HK-2 (cell line): ENCODE measurements around the gene DNM3.

Experiments used
- DNase-seq: peaks from one replicate; pipeline ENCODE4 v3.0.0-alpha.2; 2018; ENCODE audit not compliant: unreplicated experiment

DNM3 gene

GRCh38 chr1:172238158-172238557 lies 396.9 kb downstream of the DNM3 start:
- DNase-seq, result no peak

DNA sequence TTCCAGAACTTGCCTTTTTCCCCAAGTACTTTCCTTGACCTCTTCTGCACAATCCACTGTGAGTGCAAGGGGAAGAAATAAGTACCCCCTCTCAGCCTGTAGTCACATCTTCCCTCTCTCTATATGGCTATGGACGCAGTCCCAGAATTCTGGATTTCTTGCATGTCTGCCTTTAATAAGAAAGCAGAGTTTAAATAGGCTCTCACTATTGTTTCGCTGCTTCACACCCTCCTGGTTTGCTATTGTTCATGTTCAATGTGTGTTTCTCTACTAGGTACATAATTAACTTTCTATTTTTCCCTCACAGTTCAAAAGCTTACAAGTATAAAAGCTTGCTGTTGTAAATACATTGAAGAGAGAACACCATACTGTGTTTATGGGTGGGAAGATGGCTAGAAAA lies 397.7 kb downstream of the DNM3 start:
- no peak for DNase-seq

DNA sequence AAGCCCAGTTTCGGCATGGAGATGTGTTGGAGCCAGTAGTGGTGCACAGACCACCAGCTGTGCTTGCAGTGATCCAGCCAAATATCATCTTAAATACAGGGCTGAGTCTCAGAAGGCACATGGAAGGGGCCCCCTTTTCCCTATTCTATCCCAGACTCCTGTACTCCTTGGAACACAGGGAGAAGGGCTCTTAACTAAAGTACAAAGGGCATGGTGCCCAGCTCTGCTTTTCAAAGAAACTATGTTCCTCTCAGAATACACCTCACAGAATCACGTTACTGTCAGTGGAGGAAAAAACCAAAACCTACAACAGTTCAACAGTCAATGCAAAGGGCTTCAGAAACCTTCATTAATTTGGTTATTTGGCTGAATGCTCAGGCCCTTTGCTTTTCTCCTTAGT lies 398.6 kb downstream of the DNM3 start:
- DNase-seq, result no peak

DNA sequence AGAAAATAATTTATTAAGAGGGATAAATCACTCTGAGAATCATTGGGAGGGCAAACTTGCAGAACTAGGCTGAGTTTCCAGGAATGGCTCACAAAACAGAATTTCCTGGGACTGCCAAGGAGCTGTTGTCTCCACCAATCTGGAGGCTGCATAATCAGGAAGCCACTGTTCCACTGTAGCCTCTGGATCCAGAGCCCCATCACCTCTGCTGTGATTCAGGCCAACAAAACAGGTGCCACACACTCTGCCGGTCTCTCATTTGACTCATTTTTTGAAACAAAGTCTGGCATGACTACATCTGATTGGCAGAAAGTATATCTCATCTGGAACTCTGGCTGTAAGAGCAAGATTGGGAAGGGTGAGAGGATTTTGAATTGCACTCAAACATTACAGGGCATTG lies 400.2 kb downstream of the DNM3 start:
- no peak for DNase-seq

DNA sequence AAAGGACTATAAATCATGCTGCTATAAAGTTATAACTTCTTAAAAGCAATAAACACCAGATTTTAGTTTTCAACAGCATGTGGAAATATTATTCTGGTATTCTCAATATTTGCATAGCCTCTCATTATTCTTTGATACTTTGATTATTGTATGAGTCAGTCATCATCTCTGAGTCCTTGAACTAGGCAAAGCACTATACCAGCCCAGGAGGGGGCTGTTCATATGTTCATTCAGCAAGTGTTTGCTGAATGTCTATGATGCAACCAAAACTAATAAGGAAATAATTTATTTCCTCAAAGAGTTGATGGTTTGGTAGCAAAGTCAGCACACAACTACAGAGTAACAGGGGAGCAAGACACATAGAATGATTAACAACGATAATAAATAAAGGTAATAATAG lies 403.6 kb downstream of the DNM3 start:
- DNase-seq, result no peak

DNA sequence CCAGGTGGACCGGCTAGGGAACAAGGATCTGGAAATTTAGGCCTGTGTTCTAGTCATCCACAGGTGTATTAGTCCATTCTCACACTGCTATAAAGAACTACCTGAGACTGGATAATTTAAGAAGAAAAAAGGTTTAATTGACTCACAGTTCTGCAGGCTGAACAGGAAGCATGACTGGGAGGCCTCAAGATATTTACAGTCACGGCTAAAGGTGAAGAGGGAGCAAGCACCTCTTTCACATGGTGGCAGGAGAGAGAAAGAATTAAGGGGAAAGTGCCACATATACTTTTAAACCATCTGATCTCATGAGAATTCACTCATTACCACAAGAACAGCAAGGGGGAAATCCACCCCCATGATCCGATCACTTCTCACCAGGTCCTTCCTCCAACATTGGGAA lies 404.5 kb downstream of the DNM3 start:
- DNase-seq, result no peak

GRCh38 chr1:172246521-172247390 lies 405.5 kb downstream of the DNM3 start:
- no peak for DNase-seq

GRCh38 chr1:172251486-172251885 lies 410.2 kb downstream of the DNM3 start:
- no peak for DNase-seq

DNA sequence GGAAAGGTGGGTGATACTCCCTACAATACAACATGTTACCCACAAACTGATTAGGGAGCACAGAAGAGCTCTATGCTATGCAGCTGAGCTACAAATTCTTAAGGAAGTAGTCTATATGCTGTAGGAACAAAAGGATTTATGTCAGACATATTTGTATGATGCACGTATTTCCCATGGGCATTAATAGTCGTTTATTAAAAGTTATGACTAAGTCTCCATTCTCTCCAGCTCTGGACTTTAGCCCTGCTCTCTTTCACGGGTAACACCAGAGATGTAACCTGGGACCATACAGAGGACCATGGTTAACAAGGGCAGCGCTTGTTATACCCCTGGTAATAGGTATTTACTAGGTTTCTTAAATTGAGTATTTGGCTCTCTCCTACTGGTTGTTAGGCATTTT lies 411.0 kb downstream of the DNM3 start:
- no peak for DNase-seq

GRCh38 chr1:172252958-172253357 lies 411.7 kb downstream of the DNM3 start:
- no peak for DNase-seq

GRCh38 chr1:172254521-172255222 lies 413.4 kb downstream of the DNM3 start:
- DNase-seq, result no peak

- peak; percentile 28 for DNase-seq
Observed at GRCh38 chr1:172255223-172255560, 413.9 kb downstream of the DNM3 start.

- DNase-seq, result no peak
Observed at GRCh38 chr1:172265905-172266304, 424.6 kb downstream of the DNM3 start.

- DNase-seq, result no peak
Observed at GRCh38 chr1:172266528-172267174, 425.4 kb downstream of the DNM3 start.

GRCh38 chr1:172268237-172268636 lies 426.9 kb downstream of the DNM3 start:
- DNase-seq, result no peak

DNA sequence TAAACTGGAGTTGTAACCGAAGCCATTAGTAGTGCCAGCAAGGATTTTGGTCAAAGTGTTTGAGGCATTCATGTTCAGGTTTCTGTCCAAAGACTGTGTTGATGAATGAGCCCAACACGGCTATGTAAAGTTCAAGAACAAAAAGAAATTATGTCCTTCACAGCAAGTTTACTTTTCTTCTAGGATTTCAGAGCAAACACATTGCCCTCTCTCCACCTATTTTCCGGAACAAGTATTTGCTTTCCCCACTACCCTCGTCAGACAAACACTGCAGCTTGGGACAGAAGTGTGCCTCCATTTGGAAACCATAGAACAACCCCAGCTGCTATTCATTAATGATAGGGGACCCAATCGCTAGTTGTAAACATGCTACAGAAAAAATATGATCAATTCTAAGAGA lies 427.8 kb downstream of the DNM3 start:
- no peak for DNase-seq

DNA sequence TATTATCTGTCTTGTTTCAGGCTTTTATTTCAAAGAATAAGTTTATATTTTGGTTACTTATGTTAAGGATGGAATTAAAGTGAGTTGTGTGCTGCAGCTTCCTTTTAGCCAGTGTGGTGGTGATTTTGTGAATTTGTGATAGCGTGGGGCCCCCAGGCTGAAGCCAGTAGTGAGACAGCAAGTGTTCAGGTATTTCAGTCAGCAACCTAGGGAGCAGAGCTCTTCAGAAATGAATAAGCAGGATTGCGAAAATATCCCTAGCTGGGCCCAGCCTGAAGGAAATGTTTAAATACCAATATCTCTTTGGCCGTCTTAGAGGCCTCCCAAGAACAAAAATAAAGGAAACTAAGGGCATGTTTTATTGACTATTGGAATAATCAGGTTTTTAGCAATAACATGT lies 428.3 kb downstream of the DNM3 start:
- no peak for DNase-seq

GRCh38 chr1:172270605-172271004 lies 429.3 kb downstream of the DNM3 start:
- no peak for DNase-seq

DNA sequence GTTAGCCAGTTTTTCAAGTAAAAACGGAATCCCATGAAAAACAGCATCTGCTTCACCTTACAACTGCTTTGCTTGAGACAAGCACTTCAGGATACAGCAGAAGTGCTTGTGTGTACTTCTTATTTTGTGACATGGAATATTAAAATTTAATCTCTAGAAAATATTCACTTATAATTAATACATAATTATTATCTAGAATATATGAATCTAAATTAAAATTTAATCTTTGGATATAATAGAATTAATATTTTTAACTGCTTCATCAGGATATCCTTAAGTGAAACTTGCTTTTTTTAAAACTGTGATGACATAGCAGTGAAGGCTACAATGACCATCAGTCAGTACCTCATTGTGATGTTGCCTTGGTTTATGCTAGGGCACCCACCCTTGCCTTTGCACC lies 430.8 kb downstream of the DNM3 start:
- no peak for DNase-seq

DNA sequence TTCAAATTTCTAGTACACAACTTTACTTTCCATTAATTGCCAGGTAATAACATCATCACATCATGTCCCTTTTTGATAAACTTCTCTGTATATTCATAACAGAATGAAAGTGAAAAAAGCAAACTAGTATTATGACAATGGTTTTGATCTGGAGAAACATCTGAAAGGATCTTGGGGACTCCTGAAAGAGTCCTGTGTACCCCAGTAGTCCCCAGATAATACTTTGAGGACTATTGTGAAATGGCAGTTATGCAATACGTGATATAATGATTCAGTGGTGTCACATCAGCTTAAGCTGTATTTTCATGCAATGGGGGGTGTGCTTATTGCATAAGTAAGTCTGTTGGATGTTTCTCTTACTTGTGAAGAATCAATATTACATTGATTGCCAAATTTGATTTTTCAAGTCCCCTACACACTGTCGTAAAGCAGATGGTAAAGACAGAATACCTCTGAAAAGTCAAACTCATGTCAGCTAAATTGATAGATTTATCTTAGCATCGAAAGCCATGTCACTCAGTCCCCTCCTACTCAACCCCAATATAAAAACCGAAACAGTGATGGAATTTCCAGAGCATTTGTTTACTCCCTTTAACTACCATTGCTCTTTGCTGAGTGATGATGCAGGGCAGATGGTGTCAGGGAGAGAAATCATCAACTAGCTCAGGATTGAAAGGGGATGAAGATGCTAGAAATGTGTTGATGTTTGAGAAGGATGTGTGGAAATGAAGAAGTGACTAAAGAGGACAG lies 432.5 kb downstream of the DNM3 start:
- no peak for DNase-seq

DNA sequence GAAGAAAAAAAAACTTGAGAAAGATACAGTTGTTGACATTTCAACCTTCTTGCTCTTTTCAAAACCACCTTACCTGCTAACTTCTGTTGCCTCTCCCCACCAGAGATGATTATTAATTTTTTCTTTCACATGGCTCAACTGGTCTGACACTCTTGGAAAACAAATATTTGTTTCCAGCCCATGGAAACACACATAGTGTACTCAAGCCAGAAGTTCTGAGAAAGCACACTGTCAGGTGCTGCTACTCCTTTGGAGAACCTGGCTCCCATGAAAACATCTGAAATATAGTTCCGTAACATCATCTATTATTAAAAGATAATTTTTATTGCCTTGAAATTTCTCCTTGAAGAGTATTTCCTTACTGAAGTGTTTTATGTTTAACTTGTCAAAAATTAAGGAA lies 434.2 kb downstream of the DNM3 start:
- no peak for DNase-seq

DNA sequence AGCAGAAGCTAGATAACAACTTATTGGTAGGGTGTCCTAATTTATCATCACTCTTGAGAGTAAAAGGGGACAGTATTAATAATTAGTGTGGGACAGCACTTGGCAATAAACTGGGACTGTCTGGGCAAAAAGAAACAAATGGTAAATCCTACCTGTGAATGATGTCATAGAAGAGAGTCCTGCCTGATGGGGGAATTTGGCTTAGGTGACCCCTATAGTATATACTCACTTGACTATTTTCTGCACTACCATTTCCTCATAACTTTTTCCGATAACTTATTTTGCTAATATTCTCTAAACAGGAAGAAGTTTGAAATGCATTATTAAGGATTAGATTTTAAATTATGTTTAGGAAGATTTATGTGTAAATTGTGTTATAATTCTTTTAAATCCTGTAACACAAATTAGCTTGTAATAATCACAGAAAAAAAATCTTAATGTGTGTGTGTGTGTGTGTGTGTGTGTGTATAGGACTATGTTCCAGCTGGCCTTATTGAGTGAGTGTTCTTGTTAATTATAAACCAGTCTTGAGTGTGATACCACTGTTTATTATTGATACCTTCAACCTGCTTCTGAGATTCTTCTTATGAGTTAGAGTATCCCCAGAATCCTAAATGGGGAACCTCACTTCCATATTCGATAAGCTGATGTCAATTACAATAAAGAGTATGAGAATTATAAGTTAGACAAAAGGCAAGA lies 435.0 kb downstream of the DNM3 start:
- DNase-seq, result no peak
